Stimulated activated CD8-positive, alpha-beta memory T cell treated with anti-CD3 and anti-CD28 coated beads, Interleukin-12 subunit alpha, Interleukin-12 subunit beta, amount 100 ng/mL, for 24 hours (primary cell): ENCODE results near the gene SLC25A51.
"Not testable (repeated sequence)": the region's sequence is repeated elsewhere in the genome, so short reads cannot be mapped to it uniquely, and the experiment has no call there.

Source experiments
- DNase-seq: peaks from one replicate; pipeline ENCODE4 v3.0.0-alpha.2; 2020; ENCODE audit errors: extremely low read depth

The SLC25A51 gene

DNA sequence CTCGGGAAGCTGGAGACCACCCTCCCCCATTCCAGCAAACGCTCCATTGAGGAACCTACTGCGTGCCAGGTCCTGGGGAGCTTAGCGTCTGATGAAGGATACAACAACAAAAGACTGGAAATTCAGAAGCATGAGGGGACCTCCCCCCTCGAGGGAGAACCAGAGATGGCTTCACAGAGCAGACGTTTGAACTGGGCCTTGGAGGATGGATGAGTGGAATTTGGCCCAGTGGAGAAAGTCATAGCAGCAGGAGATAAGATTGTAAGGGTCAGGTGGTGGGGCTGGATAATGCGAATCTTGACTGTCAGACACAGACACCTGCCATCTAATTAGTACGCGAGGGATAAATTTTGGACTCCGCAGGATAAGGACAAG, 1.2 kb upstream of the SLC25A51 start:
- DNase-seq, result no peak

DNA sequence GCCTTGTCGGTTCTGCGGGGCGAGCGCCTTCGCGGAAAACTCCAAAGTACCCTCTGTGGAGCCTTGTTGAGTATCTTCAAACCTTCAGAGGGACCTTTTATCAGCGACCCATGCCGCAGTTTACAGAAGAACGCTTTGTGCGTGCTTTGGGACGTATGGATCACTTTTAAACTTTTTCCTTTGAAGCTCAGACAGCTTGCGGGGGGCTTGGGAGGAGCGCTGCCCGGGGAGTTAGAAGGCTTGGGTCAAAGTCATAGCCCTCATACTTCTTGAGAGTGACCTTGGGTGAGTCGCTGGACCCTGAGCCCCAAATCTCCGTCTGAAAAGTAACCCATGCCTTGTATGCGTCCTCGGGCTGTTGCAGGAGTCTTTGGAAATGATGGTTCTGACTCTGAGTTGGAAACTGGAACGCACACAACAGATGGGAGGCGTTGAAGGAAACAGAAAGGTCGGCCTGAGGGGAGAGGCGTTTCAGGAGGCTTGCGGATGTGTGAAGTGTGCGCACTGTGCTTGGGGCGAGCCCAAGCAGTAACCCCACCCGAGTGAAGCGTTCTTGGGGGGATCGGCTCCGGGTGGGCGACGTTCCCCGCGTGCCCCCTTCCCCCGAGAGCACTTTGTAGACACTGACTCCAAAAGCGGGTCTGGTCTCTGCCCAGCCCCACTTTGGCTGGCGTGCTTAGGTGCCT, 661 bp upstream of the SLC25A51 start:
- DNase-seq, result no peak

DNA sequence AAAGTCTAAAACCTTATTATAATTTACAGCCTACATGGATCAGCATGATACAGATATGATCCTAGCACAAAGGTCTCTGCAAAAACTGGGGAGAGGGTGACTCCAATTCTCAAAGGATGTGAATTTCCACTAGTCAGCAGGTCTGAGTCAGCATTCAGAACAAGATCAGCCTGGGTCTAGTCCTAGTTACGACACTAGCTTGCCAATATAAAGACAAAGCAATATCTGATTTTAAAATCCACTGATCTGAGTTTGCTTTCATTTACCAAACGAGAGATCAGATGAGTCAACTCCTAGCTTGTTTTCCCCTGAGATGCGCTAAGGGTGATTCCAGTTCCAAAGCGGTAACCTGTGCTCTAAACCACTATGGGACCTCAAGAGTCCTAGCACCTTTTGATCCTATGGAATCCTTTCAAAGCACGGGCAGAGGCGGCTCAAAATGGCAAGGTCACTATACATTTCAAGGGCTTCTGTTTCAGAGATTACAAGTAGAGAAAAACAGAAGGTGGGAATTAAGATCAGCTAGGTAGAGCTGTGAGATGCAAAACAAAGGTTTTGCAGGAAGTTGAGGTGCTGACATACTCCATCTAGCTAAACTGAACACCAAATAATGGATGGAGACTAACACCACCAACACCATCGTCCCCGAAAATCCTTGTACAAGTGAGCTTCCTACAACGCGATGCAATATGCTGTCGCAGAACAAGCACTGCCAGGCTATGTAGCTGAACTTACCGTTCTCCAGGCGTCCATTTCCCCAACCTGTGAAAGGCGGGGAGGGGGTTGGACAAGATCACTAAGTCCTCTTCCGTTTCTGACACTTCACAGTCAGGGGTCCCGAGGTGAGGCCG, 906 bp downstream of the SLC25A51 start:
- no peak for DNase-seq

DNA sequence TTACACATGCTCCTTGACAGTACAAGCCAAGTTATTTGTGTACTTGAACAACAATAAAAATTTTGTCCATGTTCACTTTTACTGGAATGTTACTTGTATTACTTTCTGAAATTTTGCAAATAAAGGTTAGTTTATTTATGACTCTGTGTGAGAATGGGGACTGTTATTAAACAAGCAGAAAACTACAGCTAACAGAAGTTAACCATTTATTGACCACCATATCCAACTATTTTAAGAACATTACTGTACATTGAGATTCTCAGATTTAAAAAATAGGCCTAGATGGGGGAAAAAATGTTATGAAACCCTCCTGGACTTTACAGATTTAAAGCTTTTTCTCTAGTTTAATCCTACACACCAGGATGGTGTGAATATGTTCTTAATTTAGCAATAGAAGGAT, 1.8 kb downstream of the SLC25A51 start:
- no peak for DNase-seq

DNA sequence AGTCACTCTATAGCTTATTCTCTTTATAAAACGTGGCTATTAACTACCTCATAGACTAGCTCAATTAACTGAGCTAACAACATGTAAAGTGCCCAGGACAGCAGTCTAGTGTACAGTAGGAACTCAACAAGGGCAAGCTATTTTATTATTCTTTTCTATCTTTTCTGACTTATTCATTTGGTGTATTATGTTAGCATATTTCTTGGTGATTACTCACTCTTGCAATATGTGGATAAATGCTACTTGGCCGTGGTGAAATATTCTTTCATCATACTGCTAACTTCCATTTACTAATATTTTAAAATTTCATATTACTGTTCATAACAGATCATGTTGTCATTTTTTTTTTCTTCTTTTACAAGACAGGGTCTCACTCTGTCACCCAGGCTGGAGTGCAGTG, 4.9 kb downstream of the SLC25A51 start:
- no peak for DNase-seq

DNA sequence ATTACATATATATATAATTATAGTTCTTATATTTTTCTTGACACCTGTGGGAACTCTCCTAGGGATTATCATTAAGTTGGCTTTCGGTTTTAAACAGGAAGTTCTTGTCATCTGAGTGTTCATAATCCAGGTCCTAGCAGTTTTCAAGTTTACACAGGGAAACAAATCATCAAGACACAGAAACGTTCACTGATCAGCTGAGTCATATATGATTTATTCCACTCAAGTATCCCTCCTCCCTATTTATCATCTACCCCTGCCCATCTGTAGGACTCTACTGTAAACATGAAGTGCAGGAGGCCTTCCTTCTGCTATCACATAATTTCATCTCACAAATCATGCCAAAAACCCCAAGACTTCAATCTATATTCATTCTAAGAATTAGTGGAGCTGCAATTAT, 6.3 kb downstream of the SLC25A51 start:
- no peak for DNase-seq

DNA sequence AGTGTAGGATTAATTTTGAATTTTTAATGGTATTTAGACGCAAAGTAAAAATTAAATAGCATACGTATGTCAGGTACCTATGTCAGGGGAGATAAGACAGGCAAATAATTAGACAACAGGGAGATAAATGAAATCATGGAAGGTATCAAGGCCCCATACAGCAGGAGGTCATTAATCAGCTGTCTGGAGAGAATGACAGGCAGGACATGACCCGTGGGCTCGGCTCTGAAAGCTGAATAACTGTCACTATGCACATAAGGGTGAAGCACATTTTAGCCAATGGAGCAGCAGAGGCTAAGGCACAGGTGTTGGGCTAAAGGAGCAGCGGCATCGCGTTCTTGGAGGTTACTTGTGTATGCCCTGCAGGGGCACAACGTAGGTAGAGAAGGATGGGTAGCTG, 11.9 kb downstream of the SLC25A51 start:
- no peak for DNase-seq

DNA sequence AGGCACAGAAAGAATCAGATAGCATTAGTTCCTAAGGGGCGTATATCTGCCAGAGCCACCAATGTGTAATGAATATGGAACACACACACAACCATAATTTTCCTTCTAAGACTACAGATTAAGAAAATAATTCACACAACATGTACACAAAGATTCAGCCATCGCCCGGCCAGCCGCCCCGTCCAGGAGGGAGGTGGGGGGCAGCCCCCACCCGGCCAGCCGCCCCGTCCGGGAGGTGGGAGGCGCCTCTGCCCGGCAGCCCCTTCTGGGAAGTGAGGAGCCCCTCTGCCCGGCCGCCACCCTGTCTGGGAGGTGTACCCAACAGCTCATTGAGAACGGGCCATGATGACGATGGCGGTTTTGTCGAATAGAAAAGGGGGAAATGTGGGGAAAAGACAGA, 12.9 kb downstream of the SLC25A51 start:
- DNase-seq, result not testable (repeated sequence)

DNA sequence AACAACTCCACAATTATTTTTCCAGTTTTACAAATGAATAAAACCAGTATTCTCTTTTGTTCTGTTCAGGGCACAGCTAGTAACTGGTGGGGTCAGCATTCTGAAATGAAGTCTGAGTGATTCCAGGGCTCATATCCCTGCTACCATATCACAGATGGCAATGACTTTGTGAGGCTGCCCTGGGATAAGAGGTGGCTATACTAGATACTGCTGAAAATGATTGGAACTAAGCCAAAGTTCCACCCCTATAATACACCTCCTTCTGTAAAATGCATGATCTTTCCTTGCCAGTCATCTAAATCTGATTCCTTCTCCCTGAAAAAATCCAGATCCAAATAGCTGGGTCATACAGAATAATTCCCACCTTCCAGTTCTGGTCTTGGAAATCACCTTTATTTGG, 14.4 kb downstream of the SLC25A51 start:
- DNase-seq, result no peak

DNA sequence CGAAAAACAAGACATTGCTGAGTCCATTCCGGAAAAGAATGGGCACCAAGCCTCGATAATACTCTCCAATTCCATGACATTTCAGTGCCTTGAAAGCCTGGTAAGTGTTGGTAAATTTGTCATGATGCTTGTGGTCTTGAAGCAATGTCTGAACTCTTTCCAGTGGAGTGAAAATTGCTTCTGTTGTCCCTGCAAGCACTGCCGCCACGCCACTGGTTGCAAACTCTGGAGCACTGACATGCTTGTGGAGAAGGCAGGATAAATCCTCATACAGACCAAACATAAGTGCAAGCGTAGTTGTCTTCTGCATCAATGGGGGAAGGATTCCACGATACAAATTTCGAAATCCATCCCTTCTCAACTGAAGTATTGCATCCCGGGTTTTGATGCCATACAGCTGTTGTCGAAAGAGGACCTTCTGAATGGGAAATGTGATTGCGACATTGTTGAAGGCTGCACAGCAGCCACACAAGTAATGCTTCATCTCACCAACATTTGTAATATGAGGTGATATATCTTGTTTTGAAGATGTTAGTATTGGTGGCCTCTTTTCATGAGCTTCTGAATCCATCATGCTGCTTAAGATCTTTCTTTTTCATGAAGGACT, 15.8 kb downstream of the SLC25A51 start:
- not testable (repeated sequence) for DNase-seq

DNA sequence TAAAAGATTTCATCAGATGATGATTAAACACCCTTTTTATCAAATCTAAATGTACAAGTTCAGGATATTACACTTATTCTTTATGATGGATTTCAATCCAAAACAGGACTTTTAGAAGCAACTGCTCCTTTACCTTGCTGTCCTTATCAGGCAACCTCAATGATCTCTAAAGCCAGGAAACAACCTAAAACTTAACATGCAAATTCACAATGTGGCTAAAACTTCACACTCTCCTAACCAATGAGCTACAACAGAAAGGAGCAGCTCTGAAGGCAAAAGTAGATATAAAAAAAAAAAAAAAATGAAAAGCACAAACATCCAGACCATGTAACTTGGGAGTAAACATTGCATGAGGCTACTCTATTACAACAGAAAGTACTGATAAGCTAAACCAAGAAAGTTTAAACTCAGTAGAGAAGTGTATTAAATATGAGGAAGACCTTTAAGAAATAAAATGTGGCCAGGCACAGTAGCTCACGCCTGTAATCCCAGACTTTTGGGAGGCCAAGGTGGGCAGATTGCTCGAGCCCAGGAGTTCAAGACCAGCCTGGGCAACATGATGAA, 22.9 kb downstream of the SLC25A51 start:
- no peak for DNase-seq

DNA sequence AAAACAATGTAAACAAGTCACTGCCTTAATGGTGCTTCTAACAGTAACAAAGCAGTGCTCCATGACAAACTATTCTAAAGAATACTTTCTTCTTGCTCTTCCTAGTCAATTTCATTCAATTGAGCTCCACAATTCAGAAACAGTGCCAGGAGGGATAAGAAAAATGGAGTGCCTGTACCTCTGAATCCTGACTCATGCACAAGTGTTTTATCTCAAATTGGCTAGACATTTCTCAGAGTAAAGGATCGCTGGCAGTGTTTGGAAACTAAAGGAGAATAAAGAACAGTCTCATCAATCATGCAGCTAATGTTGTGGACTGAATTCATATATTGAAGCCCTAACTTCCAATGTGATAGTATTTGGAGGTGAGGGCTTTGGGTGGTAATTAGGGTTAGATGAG, 27.6 kb downstream of the SLC25A51 start:
- no peak for DNase-seq

DNA sequence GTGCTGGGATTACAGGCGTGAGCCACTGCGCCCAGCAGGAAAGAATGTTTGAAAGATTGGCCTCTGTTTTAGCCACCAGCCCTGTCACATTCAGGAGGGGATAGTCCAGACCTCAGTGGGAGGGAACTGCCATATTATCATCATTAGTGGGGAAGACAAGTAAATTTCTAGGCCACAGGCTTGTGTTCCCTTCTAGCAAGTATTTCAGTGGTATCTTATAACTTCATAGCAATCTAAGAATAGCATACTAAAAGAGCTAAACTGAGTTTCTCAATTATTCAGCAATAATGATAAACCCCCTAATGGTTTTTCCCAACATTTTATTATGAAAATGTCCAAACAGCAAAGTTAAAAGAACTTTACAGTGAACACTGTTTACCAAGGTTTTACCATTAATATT, 30.0 kb downstream of the SLC25A51 start:
- no peak for DNase-seq

DNA sequence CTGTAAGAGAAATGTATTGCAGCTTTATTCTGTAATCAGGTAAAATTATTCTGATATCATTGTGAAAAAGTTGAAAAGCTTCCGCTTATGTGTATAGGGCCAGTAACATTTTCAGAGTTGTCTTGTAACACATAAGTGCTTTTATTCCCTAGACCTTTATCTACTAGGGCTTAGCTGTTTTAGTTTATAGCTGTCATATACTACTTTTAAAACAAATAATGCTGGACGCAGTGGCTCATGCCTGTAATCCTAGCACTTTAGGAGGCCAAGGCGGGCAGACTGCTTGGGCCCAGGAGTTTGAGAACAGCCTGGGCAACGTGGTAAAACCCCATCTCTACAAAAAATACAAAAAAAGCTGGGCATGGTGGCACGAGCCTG, 33.1 kb downstream of the SLC25A51 start:
- DNase-seq, result no peak

DNA sequence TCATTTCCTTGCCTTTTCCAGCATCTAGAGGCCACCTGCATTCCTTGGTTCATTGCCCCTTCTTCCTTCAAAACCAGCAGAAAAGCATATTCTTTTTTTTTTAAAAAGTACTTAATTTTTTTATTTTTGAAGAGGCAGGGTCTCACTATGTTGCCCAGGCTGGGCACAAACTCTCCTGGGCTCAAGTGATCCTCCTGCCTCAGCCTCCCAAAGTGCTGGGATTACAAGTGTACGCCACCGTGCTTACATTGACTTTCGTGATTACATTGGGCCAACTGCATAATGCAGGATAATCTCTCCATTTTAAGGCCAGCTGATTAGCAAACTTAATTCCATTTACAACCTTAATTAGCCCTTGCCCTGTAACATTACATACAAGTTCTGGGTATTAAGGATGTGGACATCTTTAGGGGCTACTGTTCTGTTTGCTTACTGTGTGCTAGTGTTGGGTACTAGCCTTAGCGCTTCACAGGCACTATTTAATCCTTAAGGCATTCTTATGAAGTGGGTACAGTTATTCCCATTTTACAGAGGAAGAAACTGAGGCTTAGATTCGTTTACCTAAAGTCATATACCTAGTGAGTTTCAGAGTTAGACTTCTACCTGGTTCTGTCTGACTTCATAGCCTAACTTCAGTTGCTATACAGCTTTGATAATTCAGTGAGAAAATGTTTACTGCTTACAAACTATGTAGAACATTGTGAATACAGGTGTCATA, 33.7 kb downstream of the SLC25A51 start:
- no peak for DNase-seq

DNA sequence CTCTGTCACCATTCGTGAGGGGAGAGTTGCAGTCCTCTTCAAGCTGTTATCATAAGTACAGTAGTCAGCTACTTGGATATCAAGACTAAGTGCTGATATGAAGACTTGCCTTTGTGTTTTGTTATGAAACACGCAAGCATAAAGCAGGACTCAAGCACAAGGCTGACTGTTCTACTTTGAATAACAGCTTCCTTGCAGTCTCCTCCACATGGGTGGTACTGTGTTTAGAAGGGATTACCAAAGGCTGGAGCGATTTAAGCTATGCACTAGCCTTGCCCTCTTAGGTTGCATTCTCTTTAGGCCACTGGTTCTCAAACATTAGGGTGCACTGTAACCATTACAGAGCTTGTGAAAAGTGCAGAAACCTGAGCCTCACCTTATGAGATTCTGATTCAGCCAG, 41.4 kb downstream of the SLC25A51 start:
- no peak for DNase-seq

DNA sequence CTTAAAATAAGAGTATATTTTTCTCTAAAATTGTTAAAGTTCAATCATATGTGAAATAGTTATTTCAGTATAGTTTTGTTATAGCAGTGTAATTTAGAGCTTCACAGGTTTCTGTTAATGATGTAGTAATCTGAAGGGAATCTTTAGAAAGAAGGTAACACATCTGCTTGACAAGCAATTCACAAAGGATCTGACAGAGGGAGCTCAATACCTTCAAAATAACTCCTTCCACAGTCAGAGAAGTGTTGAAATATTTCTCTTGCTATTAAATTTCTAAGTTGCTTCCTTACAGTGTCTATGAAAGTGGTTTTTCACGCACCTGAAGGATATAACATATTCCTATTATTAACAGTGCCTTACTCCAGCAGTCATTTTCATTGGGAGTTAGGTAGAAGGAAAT, 44.9 kb downstream of the SLC25A51 start:
- DNase-seq, result no peak

DNA sequence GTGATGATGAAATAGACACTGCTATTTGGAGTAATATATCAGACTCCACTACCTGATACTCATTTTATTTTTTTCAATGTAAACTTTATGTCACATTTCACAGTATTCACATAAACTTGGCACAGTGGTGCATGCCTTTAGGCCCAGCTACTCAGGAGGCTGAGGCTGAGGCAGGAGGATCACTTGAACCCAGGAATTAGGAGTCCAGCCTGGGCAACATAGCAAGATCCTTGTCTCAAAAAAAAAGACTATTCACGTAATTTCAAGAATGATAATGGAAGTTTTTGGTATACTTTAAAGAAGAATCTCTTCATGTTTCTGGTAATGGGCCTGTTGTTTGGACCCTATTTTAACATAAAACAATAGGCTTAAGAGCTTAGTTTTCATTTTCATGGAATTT, 47.4 kb downstream of the SLC25A51 start:
- DNase-seq, result no peak

DNA sequence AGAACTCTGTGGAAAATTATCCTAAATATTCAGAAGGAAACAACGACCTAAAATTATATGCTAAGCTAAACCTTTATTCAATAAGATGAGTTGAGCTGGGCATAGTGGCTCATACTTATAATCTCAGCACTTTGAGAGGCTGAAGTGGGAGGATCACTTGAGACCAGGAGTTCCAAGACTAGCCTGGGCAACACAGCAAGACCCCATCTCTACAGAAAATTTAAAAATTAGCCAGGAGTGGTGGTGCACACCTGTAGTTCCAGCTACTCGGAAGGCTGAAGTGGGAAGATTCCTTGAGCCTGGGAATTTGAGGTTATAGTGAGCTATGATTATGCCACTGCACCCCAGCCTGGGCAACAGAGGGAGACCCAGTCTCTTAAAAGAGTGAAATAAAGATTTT, 51.7 kb downstream of the SLC25A51 start:
- DNase-seq, result no peak

DNA sequence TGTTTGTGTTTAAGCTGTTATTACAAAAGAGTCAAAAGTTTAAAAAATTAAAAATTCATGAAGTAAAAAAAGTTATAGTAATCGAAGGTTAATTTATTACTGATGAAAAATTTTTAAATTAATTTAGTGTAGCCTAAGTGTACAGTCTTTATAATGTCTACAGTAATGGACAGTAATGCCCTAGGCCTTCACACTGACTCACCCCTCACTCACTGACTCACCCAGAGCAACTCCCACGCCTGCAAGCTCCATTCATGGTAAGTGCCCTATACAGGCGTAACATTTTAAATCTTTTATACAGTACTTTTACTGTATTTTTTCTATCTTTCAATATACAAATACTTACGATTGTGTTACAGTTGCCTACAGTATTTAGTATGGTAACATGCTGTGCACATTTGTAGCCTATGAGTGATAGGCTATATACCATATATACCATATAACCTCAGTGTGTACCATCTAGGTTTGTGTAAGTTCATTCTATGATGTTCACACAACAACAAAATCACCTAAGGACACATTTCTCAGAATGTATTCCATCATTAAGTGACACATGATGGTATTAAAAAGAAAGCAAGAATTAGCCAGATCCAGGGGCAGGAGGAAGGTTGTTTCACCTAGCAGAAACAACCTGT, 63.2 kb downstream of the SLC25A51 start:
- DNase-seq, result no peak
